ENCODE measurements around the gene ATP10D. TPM values are rescaled to one million over a fixed set of nuclear protein-coding genes. Genes with fewer than 3 reads are reported as not detected.
A peak's percentile ranks its signal among the peaks of the same experiment; 100 is the strongest.
"Not testable (repeated sequence)": the region's sequence is repeated elsewhere in the genome, so short reads cannot be mapped to it uniquely, and the experiment has no call there.

ATP10D gene
- total RNA-seq, 2 donors from 2014 or later: 54.2 to 96.1 TPM

GRCh38 chr4:47526281-47526680 lies 41.2 kb downstream of the ATP10D start:
- DNase-seq (ENCODE audit: low spot score): no peak
- ATAC-seq (ENCODE audit: insufficient number of reproducible peaks, low FRiP score, low read depth): no peak
- peaks cover 7% of the 10 kb centered on the region for H3K36me3 ChIP-seq
- H3K4me1 ChIP-seq (ENCODE audit: control insufficient read depth in 1 of 2, low read depth in 2 of 2): peaks cover 22 to 24% of the 10 kb centered on the region in 2 donors
- no peak overlapping the region for H3K4me3 ChIP-seq
- H3K9me3 ChIP-seq: peaks cover 3% of the 10 kb centered on the region
- TF ChIP-seq CTCF (IDR thresholded peaks at IDR 0.05): no peak
- H3K27ac ChIP-seq: peak overlapping the region; percentile 70 to 87
- no peaks in the 10 kb centered on the region for H3K27me3 ChIP-seq (replicated peaks; ENCODE audit: insufficient read depth)

GRCh38 chr4:47528646-47529045 lies 43.6 kb downstream of the ATP10D start:
- H3K9me3 ChIP-seq; H3K27ac ChIP-seq; ATAC-seq (ENCODE audit: insufficient number of reproducible peaks, low FRiP score, low read depth); H3K36me3 ChIP-seq; H3K4me3 ChIP-seq; DNase-seq (ENCODE audit: low spot score); H3K27me3 ChIP-seq (replicated peaks; ENCODE audit: insufficient read depth): not testable (repeated sequence)
- H3K4me1 ChIP-seq (ENCODE audit: control insufficient read depth in 1 of 2, low read depth in 2 of 2): peaks cover 36 to 43% of the 10 kb centered on the region in 2 donors

DNA sequence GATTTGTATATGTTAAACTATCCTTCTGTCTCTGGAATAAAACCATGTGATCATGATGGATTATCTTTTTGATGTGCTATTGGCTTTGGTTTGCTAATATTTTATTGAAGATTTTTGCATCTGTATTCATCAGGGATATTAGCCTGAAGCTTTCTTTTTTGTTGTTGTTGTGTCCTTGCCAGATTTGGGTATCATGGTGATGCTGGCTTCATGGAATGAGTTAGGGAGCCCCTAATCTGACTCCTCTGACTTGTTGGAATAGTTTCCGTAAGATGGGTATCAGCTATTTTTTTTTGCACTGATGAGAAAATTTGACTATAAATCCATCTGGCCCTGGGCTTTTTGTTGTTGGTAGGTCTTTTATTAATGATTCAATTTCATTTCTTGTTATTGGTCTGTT lies 45.7 kb downstream of the ATP10D start:
- Histone ChIP-seq H3K36me3 (peaks cover 13% of the 10 kb centered on the region), H3K4me1 (ENCODE audit: control insufficient read depth in 1 of 2, low read depth in 2 of 2) (peaks cover 27 to 37% of the 10 kb centered on the region in 2 donors), H3K27ac (peak overlapping the region; percentile 53 to 70), H3K9me3 (peaks cover 3% of the 10 kb centered on the region), H3K27me3 (replicated peaks; ENCODE audit: insufficient read depth) (no peaks in the 10 kb centered on the region), H3K4me3 (no peak overlapping the region)
- TF ChIP-seq CTCF (IDR thresholded peaks at IDR 0.05): no peak
- DNase-seq (ENCODE audit: low spot score): no peak
- ATAC-seq (ENCODE audit: insufficient number of reproducible peaks, low FRiP score, low read depth): no peak

DNA sequence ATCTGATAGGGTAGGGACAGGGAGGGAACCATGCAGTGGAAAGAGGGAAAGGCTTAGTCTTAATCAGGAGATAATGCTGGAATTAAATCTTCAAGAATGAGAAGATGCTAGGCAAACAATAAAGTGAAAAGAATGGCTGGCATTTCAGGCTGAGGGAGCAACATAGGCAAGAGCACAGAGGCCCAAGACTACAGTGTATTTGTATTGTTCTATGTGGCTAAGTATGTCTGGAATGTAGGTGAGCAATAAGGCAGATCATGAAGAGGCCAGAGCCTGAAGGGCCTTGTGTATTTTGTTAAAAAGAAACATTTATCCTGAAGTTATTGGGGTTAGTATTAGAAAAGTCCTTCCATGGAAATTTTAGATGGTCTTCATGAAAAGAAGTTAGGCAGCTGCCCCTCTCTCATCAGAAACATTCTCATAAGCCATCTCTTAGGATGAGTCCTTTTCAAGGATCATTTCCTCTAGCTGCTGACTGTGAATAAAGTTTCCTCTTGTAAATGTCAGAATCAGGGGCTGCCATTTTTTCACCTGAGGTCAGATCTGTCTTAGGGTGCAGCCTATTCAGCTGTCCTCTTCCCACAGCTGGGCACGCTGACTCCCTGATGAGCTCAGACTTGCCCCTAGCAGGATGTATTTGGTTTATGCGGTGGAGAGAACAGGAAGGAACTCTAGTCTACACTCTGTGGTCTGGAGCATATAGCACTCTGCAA lies 46.3 kb downstream of the ATP10D start:
- Histone ChIP-seq H3K27me3 (replicated peaks; ENCODE audit: insufficient read depth) (no peaks in the 10 kb centered on the region), H3K4me3 (no peak overlapping the region), H3K9me3 (peaks cover 3% of the 10 kb centered on the region), H3K27ac (peak overlapping the region; percentile 53 to 70), H3K4me1 (ENCODE audit: control insufficient read depth in 1 of 2, low read depth in 2 of 2) (peaks cover 22 to 31% of the 10 kb centered on the region in 2 donors), H3K36me3 (peaks cover 13% of the 10 kb centered on the region)
- TF ChIP-seq CTCF (IDR thresholded peaks at IDR 0.05): no peak
- ATAC-seq (ENCODE audit: insufficient number of reproducible peaks, low FRiP score, low read depth) (no peak), DNase-seq (ENCODE audit: low spot score) (no peak)

GRCh38 chr4:47531954-47532321 lies 46.9 kb downstream of the ATP10D start:
- no peaks in the 10 kb centered on the region for H3K27me3 ChIP-seq (replicated peaks; ENCODE audit: insufficient read depth)
- peaks cover 3% of the 10 kb centered on the region for H3K9me3 ChIP-seq
- no peak for TF ChIP-seq CTCF (IDR thresholded peaks at IDR 0.05)
- H3K4me1 ChIP-seq (ENCODE audit: control insufficient read depth in 1 of 2, low read depth in 2 of 2): peaks cover 22 to 30% of the 10 kb centered on the region in 2 donors
- no peak overlapping the region for H3K4me3 ChIP-seq
- peaks cover 13% of the 10 kb centered on the region for H3K36me3 ChIP-seq
- DNase-seq (ENCODE audit: low spot score) (no peak), ATAC-seq (ENCODE audit: insufficient number of reproducible peaks, low FRiP score, low read depth) (no peak)
- peak overlapping the region; percentile 53 to 70 for H3K27ac ChIP-seq

DNA sequence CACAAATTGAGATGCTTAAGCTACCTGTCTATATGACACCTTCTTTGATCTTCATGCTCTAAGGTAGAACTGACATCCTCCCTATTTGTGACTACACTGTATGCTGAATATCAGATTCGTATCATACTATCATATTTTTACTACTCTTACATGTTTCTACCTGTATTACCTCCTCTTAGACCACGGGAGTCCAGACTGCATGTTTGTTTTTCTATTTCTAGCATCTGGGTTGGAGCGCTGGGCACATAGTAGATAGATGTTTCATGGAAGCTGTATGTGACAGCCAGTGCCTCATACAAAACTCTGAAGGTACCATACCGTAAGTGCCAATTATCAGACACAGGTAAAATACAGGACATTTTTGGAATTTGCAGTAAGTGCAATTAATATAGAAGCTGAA lies 47.6 kb downstream of the ATP10D start:
- Histone ChIP-seq H3K4me3 (no peak overlapping the region), H3K27me3 (replicated peaks; ENCODE audit: insufficient read depth) (no peaks in the 10 kb centered on the region), H3K27ac (peak overlapping the region; percentile 53 to 70), H3K36me3 (peaks cover 13% of the 10 kb centered on the region), H3K9me3 (peaks cover 3% of the 10 kb centered on the region), H3K4me1 (ENCODE audit: control insufficient read depth in 1 of 2, low read depth in 2 of 2) (peaks cover 22 to 32% of the 10 kb centered on the region in 2 donors)
- ATAC-seq (ENCODE audit: insufficient number of reproducible peaks, low FRiP score, low read depth): no peak
- DNase-seq (ENCODE audit: low spot score): no peak
- no peak for TF ChIP-seq CTCF (IDR thresholded peaks at IDR 0.05)

All from thoracic aorta (tissue), 2 donors.